Measurements from ENCODE around the gene TWIST2. TPM values are rescaled to one million over a fixed set of nuclear protein-coding genes. Genes with fewer than 3 reads are reported as not detected.

The TWIST2 gene
- polyA plus RNA-seq, 1 of the 3 experiments (the other 2 are of a cell fraction), result 19.5 TPM

GRCh38 chr2:238808761-238809160, 39.1 kb upstream of the TWIST2 start:
- Histone ChIP-seq H3K27me3 (ENCODE audit: insufficient read depth) (no peaks in the 10 kb centered on the region), H3K9me2 (no peaks in the 10 kb centered on the region), H3K9me3 (no peaks in the 10 kb centered on the region; the same call in 1 of the 2 replicates), H3K36me3 (replicated peaks in 1 of 2; ENCODE audit: control insufficient read depth in 1 of 2, insufficient read depth in 2 of 2, low read length in 1 of 2) (no peaks in the 10 kb centered on the region), H3K27ac (ENCODE audit: low read depth in 2 of 2, low read length in 1 of 2) (no peak overlapping the region), H3K79me2 (ENCODE audit: insufficient read depth) (no peaks in the 10 kb centered on the region), H3K9ac (no peak overlapping the region), H3K4me3 (ENCODE audit: low read depth in 2 of 2, low read length in 1 of 2) (no peak overlapping the region), H3K4me2 (no peak overlapping the region), H2AFZ (ENCODE audit: low read depth) (no peak overlapping the region), H3F3A (replicated peaks; ENCODE audit: insufficient read depth) (no peaks in the 10 kb centered on the region), H3K4me1 (ENCODE audit: control insufficient read depth in 1 of 2, insufficient read depth in 2 of 2, low read depth in 1 of 2, low read length in 1 of 2) (peaks cover 0 to 5% of the 10 kb centered on the region in 2 experiments; a peak in 1 of 4 replicates), H4K20me1 (ENCODE audit: insufficient read depth) (no peaks in the 10 kb centered on the region)
- POLR2A ChIA-PET, result no interaction called here
- TF ChIP-seq TEAD4 (IDR thresholded peaks at IDR 0.05; ENCODE audit: borderline replicate concordance, insufficient read depth) (no peak), USF1 (IDR thresholded peaks at IDR 0.05; ENCODE audit: borderline replicate concordance, low read depth) (no peak), GATA2 (CRISPR knock-in tag; IDR thresholded peaks at IDR 0.05) (no peak), ZBTB33 (IDR thresholded peaks at IDR 0.05; ENCODE audit: borderline replicate concordance, low read depth) (no peak), NRF1 (IDR thresholded peaks at IDR 0.05; ENCODE audit: low read depth, low read length) (no peak), SMC3 (IDR thresholded peaks at IDR 0.05; ENCODE audit: low read depth, low read length) (no peak), TCF12 (IDR thresholded peaks at IDR 0.05) (no peak), RAD21 (IDR thresholded peaks at IDR 0.05; ENCODE audit: low read length) (no peak), USF2 (IDR thresholded peaks at IDR 0.05; ENCODE audit: borderline replicate concordance, low read depth, low read length) (no peak), YY1 (IDR thresholded peaks at IDR 0.05; ENCODE audit: low read depth) (no peak), FOXJ3 (CRISPR knock-in tag; IDR thresholded peaks at IDR 0.05) (no peak), MXI1 (IDR thresholded peaks at IDR 0.05; ENCODE audit: low read depth, low read length) (no peak), TAF1 (IDR thresholded peaks at IDR 0.05; ENCODE audit: borderline replicate concordance, low read depth, low read length) (no peak), RCOR1 (IDR thresholded peaks at IDR 0.05; ENCODE audit: low read length) (no peak)
- TF ChIP-seq, protein P1, sequence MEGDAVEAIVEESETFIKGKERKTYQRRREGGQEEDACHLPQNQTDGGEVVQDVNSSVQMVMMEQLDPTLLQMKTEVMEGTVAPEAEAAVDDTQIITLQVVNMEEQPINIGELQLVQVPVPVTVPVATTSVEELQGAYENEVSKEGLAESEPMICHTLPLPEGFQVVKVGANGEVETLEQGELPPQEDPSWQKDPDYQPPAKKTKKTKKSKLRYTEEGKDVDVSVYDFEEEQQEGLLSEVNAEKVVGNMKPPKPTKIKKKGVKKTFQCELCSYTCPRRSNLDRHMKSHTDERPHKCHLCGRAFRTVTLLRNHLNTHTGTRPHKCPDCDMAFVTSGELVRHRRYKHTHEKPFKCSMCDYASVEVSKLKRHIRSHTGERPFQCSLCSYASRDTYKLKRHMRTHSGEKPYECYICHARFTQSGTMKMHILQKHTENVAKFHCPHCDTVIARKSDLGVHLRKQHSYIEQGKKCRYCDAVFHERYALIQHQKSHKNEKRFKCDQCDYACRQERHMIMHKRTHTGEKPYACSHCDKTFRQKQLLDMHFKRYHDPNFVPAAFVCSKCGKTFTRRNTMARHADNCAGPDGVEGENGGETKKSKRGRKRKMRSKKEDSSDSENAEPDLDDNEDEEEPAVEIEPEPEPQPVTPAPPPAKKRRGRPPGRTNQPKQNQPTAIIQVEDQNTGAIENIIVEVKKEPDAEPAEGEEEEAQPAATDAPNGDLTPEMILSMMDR (IDR thresholded peaks at IDR 0.05), result no peak
- TF ChIP-seq, protein P2, sequence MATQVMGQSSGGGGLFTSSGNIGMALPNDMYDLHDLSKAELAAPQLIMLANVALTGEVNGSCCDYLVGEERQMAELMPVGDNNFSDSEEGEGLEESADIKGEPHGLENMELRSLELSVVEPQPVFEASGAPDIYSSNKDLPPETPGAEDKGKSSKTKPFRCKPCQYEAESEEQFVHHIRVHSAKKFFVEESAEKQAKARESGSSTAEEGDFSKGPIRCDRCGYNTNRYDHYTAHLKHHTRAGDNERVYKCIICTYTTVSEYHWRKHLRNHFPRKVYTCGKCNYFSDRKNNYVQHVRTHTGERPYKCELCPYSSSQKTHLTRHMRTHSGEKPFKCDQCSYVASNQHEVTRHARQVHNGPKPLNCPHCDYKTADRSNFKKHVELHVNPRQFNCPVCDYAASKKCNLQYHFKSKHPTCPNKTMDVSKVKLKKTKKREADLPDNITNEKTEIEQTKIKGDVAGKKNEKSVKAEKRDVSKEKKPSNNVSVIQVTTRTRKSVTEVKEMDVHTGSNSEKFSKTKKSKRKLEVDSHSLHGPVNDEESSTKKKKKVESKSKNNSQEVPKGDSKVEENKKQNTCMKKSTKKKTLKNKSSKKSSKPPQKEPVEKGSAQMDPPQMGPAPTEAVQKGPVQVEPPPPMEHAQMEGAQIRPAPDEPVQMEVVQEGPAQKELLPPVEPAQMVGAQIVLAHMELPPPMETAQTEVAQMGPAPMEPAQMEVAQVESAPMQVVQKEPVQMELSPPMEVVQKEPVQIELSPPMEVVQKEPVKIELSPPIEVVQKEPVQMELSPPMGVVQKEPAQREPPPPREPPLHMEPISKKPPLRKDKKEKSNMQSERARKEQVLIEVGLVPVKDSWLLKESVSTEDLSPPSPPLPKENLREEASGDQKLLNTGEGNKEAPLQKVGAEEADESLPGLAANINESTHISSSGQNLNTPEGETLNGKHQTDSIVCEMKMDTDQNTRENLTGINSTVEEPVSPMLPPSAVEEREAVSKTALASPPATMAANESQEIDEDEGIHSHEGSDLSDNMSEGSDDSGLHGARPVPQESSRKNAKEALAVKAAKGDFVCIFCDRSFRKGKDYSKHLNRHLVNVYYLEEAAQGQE (IDR thresholded peaks at IDR 0.05; ENCODE audit: low read depth, low read length), result no peak
- WGBS (ENCODE audit: low lambda C conversion rate), result 56% methylated on average over 1 of the region's 1 CpG
- CTCF ChIA-PET, result no interaction called here
- DNase-seq, result no peak
